Measurements from ENCODE around the gene XKR7. TPM values are rescaled to one million over a fixed set of nuclear protein-coding genes. Genes with fewer than 3 reads are reported as not detected.

XKR7 gene
- polyA plus RNA-seq, 1 donor (not counting 4 experiments of a cell fraction or from before 2014, with no cell fraction given), result not detected

DNA sequence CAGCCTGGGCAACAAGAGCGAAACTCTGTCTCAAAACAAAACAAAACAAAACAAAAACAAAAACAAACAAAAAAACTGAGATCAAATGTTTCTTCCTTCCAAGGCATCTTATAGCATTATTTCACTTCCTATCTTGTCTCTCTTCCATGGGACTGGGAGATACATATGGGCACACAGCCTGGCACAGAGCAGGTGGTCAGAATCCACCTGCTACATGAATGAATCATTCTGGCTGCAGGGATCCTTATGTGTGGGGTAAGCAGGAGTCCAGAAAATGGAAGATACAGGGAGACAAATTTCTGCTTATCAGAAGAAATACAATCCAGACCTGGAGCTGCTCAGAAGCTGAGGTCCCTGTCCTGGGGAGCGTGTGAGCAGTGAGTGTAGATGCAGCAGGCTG is 24.1 kb downstream of the XKR7 start:
- Histone ChIP-seq H3K9ac (ENCODE audit: control insufficient read depth, extremely low read depth, insufficient read depth, low read length) (no peak overlapping the region), H3K27me3 (ENCODE audit: control insufficient read depth, extremely low read depth, insufficient read depth, low read length) (peaks cover 31% of the 10 kb centered on the region), H3K9me3 (ENCODE audit: control insufficient read depth, low read depth, low read length) (no peaks in the 10 kb centered on the region), H3K4me3 (ENCODE audit: control insufficient read depth in 2 of 3, extremely low read depth in 1 of 3, insufficient read depth in 2 of 3, low read depth in 1 of 3, low read length in 3 of 3) (no peak overlapping the region), H3K79me2 (ENCODE audit: control insufficient read depth, insufficient read depth, low read length) (no peaks in the 10 kb centered on the region), H4K20me1 (ENCODE audit: control insufficient read depth, extremely low read depth, insufficient read depth, low read length) (no peaks in the 10 kb centered on the region), H2AFZ (ENCODE audit: control insufficient read depth, low read length) (no peak overlapping the region), H3K36me3 (ENCODE audit: control insufficient read depth in 2 of 2, extremely low read depth in 1 of 2, insufficient read depth in 2 of 2, low read length in 2 of 2) (no peaks in the 10 kb centered on the region), H3K27ac (ENCODE audit: control insufficient read depth, insufficient read depth, low read length) (no peak overlapping the region), H3K4me1 (ENCODE audit: control insufficient read depth, extremely low read depth, insufficient read depth, low read length) (no peaks in the 10 kb centered on the region), H3K9me1 (ENCODE audit: control insufficient read depth, extremely low read depth, insufficient read depth, low read length) (no peaks in the 10 kb centered on the region), H3K4me2 (ENCODE audit: control insufficient read depth, extremely low read depth, insufficient read depth, low read depth, low read length) (no peak overlapping the region)
- dilution Hi-C loops (cut with MboI; ENCODE audit: extremely low pct_ligation_motif_present, low sequenced_read_pairs), result no loop called here
- TF ChIP-seq EZH2 (IDR thresholded peaks at IDR 0.05; ENCODE audit: low read length), result no peak
- TF ChIP-seq, protein P1, sequence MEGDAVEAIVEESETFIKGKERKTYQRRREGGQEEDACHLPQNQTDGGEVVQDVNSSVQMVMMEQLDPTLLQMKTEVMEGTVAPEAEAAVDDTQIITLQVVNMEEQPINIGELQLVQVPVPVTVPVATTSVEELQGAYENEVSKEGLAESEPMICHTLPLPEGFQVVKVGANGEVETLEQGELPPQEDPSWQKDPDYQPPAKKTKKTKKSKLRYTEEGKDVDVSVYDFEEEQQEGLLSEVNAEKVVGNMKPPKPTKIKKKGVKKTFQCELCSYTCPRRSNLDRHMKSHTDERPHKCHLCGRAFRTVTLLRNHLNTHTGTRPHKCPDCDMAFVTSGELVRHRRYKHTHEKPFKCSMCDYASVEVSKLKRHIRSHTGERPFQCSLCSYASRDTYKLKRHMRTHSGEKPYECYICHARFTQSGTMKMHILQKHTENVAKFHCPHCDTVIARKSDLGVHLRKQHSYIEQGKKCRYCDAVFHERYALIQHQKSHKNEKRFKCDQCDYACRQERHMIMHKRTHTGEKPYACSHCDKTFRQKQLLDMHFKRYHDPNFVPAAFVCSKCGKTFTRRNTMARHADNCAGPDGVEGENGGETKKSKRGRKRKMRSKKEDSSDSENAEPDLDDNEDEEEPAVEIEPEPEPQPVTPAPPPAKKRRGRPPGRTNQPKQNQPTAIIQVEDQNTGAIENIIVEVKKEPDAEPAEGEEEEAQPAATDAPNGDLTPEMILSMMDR (optimal IDR thresholded peaks at IDR 0.05 in 1 of 3, IDR thresholded peaks at IDR 0.05 in 1 of 3, conservative IDR thresholded peaks at IDR 0.05 in 1 of 3; ENCODE audit: extremely low read depth in 1 of 3, insufficient read depth in 2 of 3, low read length in 3 of 3), result no peak
- FAIRE-seq (no peak), DNase-seq (ENCODE audit: low read depth, low spot score) (no peak)

DNA sequence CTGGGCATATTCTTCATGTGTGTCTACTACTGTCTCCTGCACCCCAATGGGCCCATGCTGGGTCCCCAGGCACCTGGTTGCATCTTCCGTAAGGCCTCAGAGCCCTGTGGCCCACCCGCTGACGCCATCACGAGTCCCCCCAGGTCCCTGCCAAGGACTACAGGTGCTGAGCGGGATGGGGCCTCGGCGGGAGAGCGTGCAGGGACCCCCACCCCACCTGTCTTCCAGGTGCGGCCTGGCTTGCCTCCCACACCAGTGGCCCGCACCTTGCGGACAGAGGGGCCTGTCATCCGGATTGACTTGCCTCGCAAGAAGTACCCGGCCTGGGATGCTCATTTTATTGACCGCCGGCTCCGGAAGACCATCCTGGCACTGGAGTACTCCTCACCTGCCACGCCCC is 29.0 kb downstream of the XKR7 start:
- Histone ChIP-seq H3K27me3 (ENCODE audit: control insufficient read depth, extremely low read depth, insufficient read depth, low read length) (peaks cover 31% of the 10 kb centered on the region), H3K9me1 (ENCODE audit: control insufficient read depth, extremely low read depth, insufficient read depth, low read length) (no peaks in the 10 kb centered on the region), H2AFZ (ENCODE audit: control insufficient read depth, low read length) (no peak overlapping the region), H3K36me3 (ENCODE audit: control insufficient read depth in 2 of 2, extremely low read depth in 1 of 2, insufficient read depth in 2 of 2, low read length in 2 of 2) (no peaks in the 10 kb centered on the region), H3K79me2 (ENCODE audit: control insufficient read depth, insufficient read depth, low read length) (no peaks in the 10 kb centered on the region), H3K4me3 (ENCODE audit: control insufficient read depth in 2 of 3, extremely low read depth in 1 of 3, insufficient read depth in 2 of 3, low read depth in 1 of 3, low read length in 3 of 3) (no peak overlapping the region), H3K9me3 (ENCODE audit: control insufficient read depth, low read depth, low read length) (no peaks in the 10 kb centered on the region), H4K20me1 (ENCODE audit: control insufficient read depth, extremely low read depth, insufficient read depth, low read length) (no peaks in the 10 kb centered on the region), H3K9ac (ENCODE audit: control insufficient read depth, extremely low read depth, insufficient read depth, low read length) (no peak overlapping the region), H3K4me1 (ENCODE audit: control insufficient read depth, extremely low read depth, insufficient read depth, low read length) (no peaks in the 10 kb centered on the region), H3K27ac (ENCODE audit: control insufficient read depth, insufficient read depth, low read length) (no peak overlapping the region), H3K4me2 (ENCODE audit: control insufficient read depth, extremely low read depth, insufficient read depth, low read depth, low read length) (no peak overlapping the region)
- dilution Hi-C loops (cut with MboI; ENCODE audit: extremely low pct_ligation_motif_present, low sequenced_read_pairs), result no loop called here
- TF ChIP-seq, protein P1 (optimal IDR thresholded peaks at IDR 0.05 in 1 of 3, IDR thresholded peaks at IDR 0.05 in 1 of 3, conservative IDR thresholded peaks at IDR 0.05 in 1 of 3; ENCODE audit: extremely low read depth in 1 of 3, insufficient read depth in 2 of 3, low read length in 3 of 3), result no peak
- no peak for TF ChIP-seq EZH2 (IDR thresholded peaks at IDR 0.05; ENCODE audit: low read length)
- DNase-seq (ENCODE audit: low read depth, low spot score) (no peak), FAIRE-seq (no peak)

Measured in keratinocyte (primary cell).